Measurements from ENCODE around the gene TUT7. TPM values are rescaled to one million over a fixed set of nuclear protein-coding genes. Genes with fewer than 3 reads are reported as not detected.

TUT7 gene
- polyA plus RNA-seq, 3 donors from 2014 or later = 16.1 to 34.4 (median 18.0) TPM

DNA sequence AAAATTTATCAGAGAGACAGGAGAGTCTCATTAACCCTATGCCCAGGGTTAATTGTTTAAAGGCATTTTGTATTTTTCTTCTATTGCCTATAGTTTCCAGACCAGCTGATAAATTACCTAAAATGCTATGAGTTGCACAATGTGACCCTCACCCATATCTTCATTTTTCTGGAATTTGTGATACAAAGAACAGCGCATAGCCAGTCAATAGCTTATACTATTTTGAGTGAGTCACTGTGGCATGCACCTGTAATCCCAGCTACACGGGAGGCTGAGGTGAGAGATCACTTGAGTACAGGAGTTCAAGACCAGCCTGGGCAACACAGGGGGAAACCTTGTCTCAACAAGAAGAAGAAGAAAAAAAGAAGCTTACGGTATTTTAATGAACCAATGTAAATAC lies 97.6 kb downstream of the TUT7 start:
- peaks cover 0 to 4% (median 0%) of the 10 kb centered on the region in 3 donors for H3K27me3 Mint-ChIP-seq (ENCODE audit: low read depth in 3 of 3)
- H3K4me1 Mint-ChIP-seq = no peaks in the 10 kb centered on the region
- H3K9me3 Mint-ChIP-seq = peaks cover 0 to 8% (median 0%) of the 10 kb centered on the region in 6 donors
- DNase-seq = no peak
- no peak overlapping the region for H3K27ac Mint-ChIP-seq
- H3K36me3 Mint-ChIP-seq = peaks cover 0 to 2% (median 0%) of the 10 kb centered on the region in 3 donors
- H3K4me3 Mint-ChIP-seq = no peak overlapping the region

DNA sequence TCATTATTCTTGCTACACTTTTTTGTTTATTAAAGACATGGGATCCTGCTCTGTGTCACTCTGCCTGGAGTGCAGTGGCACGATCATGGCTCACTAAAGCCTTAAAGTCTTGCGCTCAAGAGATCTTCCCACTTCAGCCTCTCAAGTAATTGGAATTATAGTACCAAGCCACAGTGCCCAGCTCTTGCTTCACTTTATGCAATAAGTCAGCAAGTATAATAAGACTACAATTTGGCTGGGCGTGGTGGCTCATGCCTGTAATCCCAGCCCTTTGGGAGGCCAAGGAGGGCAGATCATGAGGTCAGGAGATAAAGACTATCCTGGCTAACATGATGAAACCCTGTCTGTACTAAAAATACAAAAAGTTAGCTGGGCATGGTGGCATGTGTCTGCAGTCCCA lies 100.6 kb downstream of the TUT7 start:
- no peak overlapping the region for H3K4me3 Mint-ChIP-seq
- peaks cover 0 to 4% (median 0%) of the 10 kb centered on the region in 3 donors for H3K27me3 Mint-ChIP-seq (ENCODE audit: low read depth in 3 of 3)
- peaks cover 0 to 3% (median 0%) of the 10 kb centered on the region in 3 donors for H3K36me3 Mint-ChIP-seq
- DNase-seq = no peak
- H3K4me1 Mint-ChIP-seq = no peaks in the 10 kb centered on the region
- H3K27ac Mint-ChIP-seq = no peak overlapping the region
- H3K9me3 Mint-ChIP-seq = peaks cover 0 to 8% (median 0%) of the 10 kb centered on the region in 6 donors

GRCh38 chr9:86252870-86253269 lies 101.3 kb downstream of the TUT7 start:
- Mint-ChIP-seq H3K4me3 (no peak overlapping the region), H3K4me1 (no peaks in the 10 kb centered on the region)

DNA sequence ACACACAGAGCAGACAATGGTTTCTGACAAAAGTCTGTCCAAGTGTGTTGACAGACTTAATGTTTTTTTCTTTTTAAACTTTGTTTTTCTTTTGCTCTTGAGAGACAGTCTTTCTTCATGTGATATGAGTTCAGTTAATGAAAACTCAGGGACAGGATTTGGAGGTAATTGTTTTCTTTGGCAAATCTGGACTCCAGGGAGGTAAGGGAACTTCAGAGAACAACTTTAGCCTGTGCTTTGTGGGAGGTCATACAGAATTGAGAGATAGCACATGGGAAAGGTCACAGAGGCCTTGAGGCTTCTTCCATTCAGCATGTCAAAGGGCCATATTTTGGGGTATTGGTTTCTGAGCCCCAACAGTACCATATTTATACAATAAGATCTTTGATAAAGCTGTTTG lies 104.1 kb downstream of the TUT7 start:
- no peak overlapping the region for H3K27ac Mint-ChIP-seq

More at GRCh38 chr9:86252870-86253269, 101.3 kb downstream of the TUT7 start:
- Mint-ChIP-seq H3K9me3 (peaks cover 0 to 8% (median 0%) of the 10 kb centered on the region in 6 donors), H3K36me3 (peaks cover 0 to 3% (median 0%) of the 10 kb centered on the region in 3 donors), H3K27me3 (ENCODE audit: low read depth in 3 of 3) (peaks cover 0 to 10% (median 0%) of the 10 kb centered on the region in 3 donors), H3K27ac (no peak overlapping the region)
- no peak for DNase-seq

GRCh38 chr9:86248746-86249145 lies 105.5 kb downstream of the TUT7 start:
- H3K36me3 Mint-ChIP-seq = peaks cover 0 to 3% (median 0%) of the 10 kb centered on the region in 3 donors
- peaks cover 0 to 14% (median 0%) of the 10 kb centered on the region in 3 donors for H3K27me3 Mint-ChIP-seq (ENCODE audit: low read depth in 3 of 3)
- H3K4me3 Mint-ChIP-seq = no peak overlapping the region
- no peaks in the 10 kb centered on the region for H3K4me1 Mint-ChIP-seq
- DNase-seq = no peak
- peaks cover 0 to 8% (median 0%) of the 10 kb centered on the region in 6 donors for H3K9me3 Mint-ChIP-seq
- H3K27ac Mint-ChIP-seq = no peak overlapping the region

More for the DNA sequence above, 104.1 kb downstream of the TUT7 start:
- no peak for DNase-seq
- Mint-ChIP-seq H3K4me3 (no peak overlapping the region), H3K9me3 (peaks cover 0 to 8% (median 0%) of the 10 kb centered on the region in 6 donors), H3K27me3 (ENCODE audit: low read depth in 3 of 3) (peaks cover 0 to 10% (median 0%) of the 10 kb centered on the region in 3 donors), H3K4me1 (no peaks in the 10 kb centered on the region), H3K36me3 (peaks cover 0 to 3% (median 0%) of the 10 kb centered on the region in 3 donors)

- Mint-ChIP-seq H3K27me3 (ENCODE audit: low read depth in 3 of 3) (peaks cover 0 to 10% (median 0%) of the 10 kb centered on the region in 3 donors), H3K36me3 (peaks cover 0 to 2% (median 0%) of the 10 kb centered on the region in 3 donors), H3K4me1 (no peaks in the 10 kb centered on the region), H3K9me3 (no peaks in the 10 kb centered on the region), H3K4me3 (no peak overlapping the region), H3K27ac (no peak overlapping the region)
- no peak for DNase-seq
These were observed 107.5 kb downstream of the TUT7 start for GRCh38 chr9:86246752-86247161.

- Mint-ChIP-seq H3K36me3 (no peaks in the 10 kb centered on the region), H3K27ac (peak overlapping the region in 1 of 6 donors; percentile 19), H3K27me3 (ENCODE audit: low read depth in 3 of 3) (peaks cover 0 to 4% (median 2%) of the 10 kb centered on the region in 3 donors), H3K9me3 (no peaks in the 10 kb centered on the region), H3K4me3 (no peak overlapping the region), H3K4me1 (no peaks in the 10 kb centered on the region)
- DNase-seq = no peak
These were observed 112.1 kb downstream of the TUT7 start for GRCh38 chr9:86242071-86242470.

- Mint-ChIP-seq H3K9me3 (no peaks in the 10 kb centered on the region), H3K27ac (no peak overlapping the region), H3K27me3 (ENCODE audit: low read depth in 3 of 3) (peaks cover 0 to 4% (median 4%) of the 10 kb centered on the region in 3 donors), H3K36me3 (no peaks in the 10 kb centered on the region), H3K4me1 (no peaks in the 10 kb centered on the region), H3K4me3 (no peak overlapping the region)
- DNase-seq = no peak
These were observed 113.0 kb downstream of the TUT7 start for GRCh38 chr9:86241216-86241615.

DNA sequence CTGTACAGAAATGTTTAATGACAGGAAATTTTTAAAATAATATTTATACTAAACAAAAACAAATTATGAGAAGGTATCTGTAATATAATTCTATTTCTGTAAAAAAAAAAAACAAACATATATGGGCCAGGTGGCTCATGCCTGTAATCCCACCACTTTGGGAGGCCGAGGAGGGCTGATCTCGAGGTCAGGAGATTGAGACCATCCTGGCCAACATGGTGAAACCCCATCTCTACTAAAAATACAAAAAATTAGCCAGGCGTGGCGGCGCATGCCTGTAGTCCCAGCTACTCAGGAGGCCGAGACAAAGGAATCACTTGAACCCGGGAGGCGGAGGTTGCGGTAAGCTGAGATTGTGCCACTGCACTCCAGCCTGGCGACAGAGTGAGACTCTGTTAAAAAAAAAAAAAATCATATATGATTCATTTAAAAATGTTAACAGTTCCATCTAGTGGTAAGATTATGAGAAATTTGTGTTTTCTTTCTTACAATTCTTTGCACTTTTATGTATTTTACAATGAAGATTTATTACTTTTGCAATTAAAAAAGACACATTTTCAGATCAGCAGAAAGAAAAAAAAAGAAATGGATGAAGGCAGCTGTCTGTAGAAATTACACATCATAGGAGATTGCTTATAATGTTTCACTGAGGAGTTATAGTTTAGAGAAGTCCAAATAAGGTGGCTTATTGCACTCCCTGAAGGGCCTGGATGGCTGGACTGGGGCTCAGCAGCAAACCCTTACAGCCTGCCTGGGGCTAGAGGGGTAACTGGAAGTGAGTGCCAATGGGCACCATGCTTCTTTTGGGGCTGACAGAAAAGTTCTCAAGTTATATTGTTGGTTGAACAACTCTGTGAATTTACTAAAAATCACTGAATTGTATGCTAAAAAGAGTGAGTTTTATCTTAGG lies 115.1 kb downstream of the TUT7 start:
- H3K27ac Mint-ChIP-seq = no peak overlapping the region
- H3K4me3 Mint-ChIP-seq = no peak overlapping the region
- H3K9me3 Mint-ChIP-seq = no peaks in the 10 kb centered on the region
- no peaks in the 10 kb centered on the region for H3K36me3 Mint-ChIP-seq
- H3K4me1 Mint-ChIP-seq = no peaks in the 10 kb centered on the region
- H3K27me3 Mint-ChIP-seq (ENCODE audit: low read depth in 3 of 3) = peaks cover 0 to 4% (median 0%) of the 10 kb centered on the region in 3 donors
- no peak for DNase-seq

Other genes with a start within 250 kb of the TUT7 start
- not detected for gene C9orf153, start 94.8 kb downstream of the TUT7 start, polyA plus RNA-seq
- gene ISCA1, start 71.9 kb downstream of the TUT7 start, polyA plus RNA-seq = 10 to 100 TPM; 50.8 to 95.3 (median 74.9) TPM